Right lobe of liver (tissue), 4 donors: ENCODE data around the gene SBF2.

Experiments
- CTCF ChIP-seq, 4 donors: fragments of 200-600 bp in 3 of 4; fragments of 450-650 bp in 1 of 4; IDR thresholded peaks; one replicate each; pipeline versions ENCODE4 v1.5.1 to v1.8.0; 2016 to 2022; ENCODE audit warnings: antibody characterized with exemption in 4 of 4, mild to moderate bottlenecking in 2 of 4
- POLR2A ChIP-seq: fragments of 450-650 bp; IDR thresholded peaks from one replicate; pipeline ENCODE4 v1.6.1; 2017; ENCODE audit warnings: antibody characterized with exemption, mild to moderate bottlenecking
- donor health status: DM: no; HTN: no; CAD: no.
- donor health status: DM: no; HTN: no; CAD: no.
- donor health status: DM: no; HTN: yes; CAD: no.

GRCh38 chr11:9777066-9777465 lies 517.0 kb downstream of the SBF2 start:
- no peak for TF ChIP-seq CTCF (IDR thresholded peaks at IDR 0.05)
- no peak for TF ChIP-seq POLR2A
